Bronchial epithelial cell (primary cell): ENCODE measurements around the gene TXNDC9. TPM values are rescaled to one million over a fixed set of nuclear protein-coding genes. Genes with fewer than 3 reads are reported as not detected.
"Not testable (repeated sequence)": the region's sequence is repeated elsewhere in the genome, so short reads cannot be mapped to it uniquely, and the experiment has no call there.

Experiments used
- DNase-seq: peaks from one replicate; pipeline ENCODE4 v3.0.0-alpha.2; 2010; ENCODE audit warnings: low read depth
- FAIRE-seq: peaks from 2 replicates; lab custom pipeline; 2011; peaks lifted over from hg19 to GRCh38; lab: Jason Lieb, UNC
- H3K27me3 ChIP-seq: 2 replicates; pipeline ENCODE4 v1.5.1; 2011; ENCODE audit warnings: low read length; ENCODE audit not compliant: control insufficient read depth, insufficient read depth
- H3K36me3 ChIP-seq: 2 replicates; pipeline ENCODE4 v1.5.1; 2011; ENCODE audit warnings: low read length; ENCODE audit not compliant: control insufficient read depth, insufficient read depth
- H3K4me3 ChIP-seq: 2 replicates; pipeline ENCODE4 v1.5.1; 2011; ENCODE audit warnings: mild to moderate bottlenecking, low read depth, low read length, control low read depth
- total RNA-seq: library from RNA; depleted of rRNA; stranded (reverse); fragments of >200 nt; gene quantifications from 2 replicates; pipeline ENCODE4 v1.2.1, GENCODE V29; 2014
- TF ChIP-seq, protein P1 (sequence below): IDR thresholded peaks from 2 replicates; pipeline ENCODE4 v1.5.1; 2011; ENCODE audit warnings: mild to moderate bottlenecking, moderate library complexity, low read length, control low read depth, inconsistent platforms; ENCODE audit not compliant: insufficient read depth, severe bottlenecking

TXNDC9 gene
- total RNA-seq, 1 donor from 2014 or later: 58.2 TPM

DNA sequence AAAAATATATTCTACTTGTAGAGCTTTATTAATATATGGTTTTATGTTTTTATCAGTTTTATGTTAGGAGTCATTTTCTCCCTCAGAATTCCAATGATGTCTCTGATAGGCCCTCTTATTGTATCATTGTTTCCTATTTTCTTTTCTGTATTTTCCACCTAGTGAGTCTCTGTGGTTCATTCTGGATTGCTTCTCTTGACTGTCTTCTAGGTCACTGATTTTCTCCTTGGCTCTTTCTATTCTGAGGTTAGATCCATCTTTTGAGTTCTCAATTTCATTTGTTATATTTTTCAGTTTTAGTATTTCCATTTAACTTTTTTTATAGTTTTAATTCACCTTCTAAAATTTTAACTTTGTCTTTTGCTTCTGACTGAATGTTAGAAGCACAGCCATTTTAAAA is 38.6 kb upstream of the TXNDC9 start:
- TF ChIP-seq, protein P1, sequence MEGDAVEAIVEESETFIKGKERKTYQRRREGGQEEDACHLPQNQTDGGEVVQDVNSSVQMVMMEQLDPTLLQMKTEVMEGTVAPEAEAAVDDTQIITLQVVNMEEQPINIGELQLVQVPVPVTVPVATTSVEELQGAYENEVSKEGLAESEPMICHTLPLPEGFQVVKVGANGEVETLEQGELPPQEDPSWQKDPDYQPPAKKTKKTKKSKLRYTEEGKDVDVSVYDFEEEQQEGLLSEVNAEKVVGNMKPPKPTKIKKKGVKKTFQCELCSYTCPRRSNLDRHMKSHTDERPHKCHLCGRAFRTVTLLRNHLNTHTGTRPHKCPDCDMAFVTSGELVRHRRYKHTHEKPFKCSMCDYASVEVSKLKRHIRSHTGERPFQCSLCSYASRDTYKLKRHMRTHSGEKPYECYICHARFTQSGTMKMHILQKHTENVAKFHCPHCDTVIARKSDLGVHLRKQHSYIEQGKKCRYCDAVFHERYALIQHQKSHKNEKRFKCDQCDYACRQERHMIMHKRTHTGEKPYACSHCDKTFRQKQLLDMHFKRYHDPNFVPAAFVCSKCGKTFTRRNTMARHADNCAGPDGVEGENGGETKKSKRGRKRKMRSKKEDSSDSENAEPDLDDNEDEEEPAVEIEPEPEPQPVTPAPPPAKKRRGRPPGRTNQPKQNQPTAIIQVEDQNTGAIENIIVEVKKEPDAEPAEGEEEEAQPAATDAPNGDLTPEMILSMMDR: no peak
- Histone ChIP-seq H3K27me3 (no peaks in the 10 kb centered on the region), H3K36me3 (peaks cover 9% of the 10 kb centered on the region), H3K4me3 (no peak overlapping the region)
- DNase-seq (no peak), FAIRE-seq (no peak)

GRCh38 chr2:99373144-99373543 is 37.0 kb upstream of the TXNDC9 start:
- no peak overlapping the region for H3K4me3 ChIP-seq
- TF ChIP-seq, protein P1: no peak
- no peaks in the 10 kb centered on the region for H3K27me3 ChIP-seq
- DNase-seq: no peak
- peaks cover 9% of the 10 kb centered on the region for H3K36me3 ChIP-seq
- FAIRE-seq: no peak

DNA sequence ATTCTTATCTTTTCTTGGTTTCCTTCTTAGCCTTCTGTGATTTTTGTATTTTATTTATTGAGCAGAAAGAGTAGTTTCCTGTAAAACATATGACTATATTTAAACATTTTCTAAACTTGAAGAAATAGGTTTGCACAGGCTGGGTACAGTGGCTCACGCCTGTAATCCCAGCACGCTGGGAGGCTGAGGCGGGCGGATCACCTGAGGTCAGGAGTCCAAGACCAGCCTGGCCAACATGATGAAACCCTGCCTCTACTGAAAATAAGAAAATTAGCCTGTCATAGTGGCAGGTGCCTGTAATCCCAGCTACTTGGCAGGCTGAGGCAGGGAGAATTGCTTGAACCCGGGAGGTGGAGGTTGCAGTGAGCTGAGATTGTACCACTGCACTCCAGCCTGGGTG is 32.7 kb upstream of the TXNDC9 start:
- DNase-seq: not testable (repeated sequence)
- H3K36me3 ChIP-seq: peaks cover 11% of the 10 kb centered on the region

GRCh38 chr2:99365661-99366060 is 29.5 kb upstream of the TXNDC9 start:
- Histone ChIP-seq H3K27me3 (no peaks in the 10 kb centered on the region), H3K4me3 (no peak overlapping the region), H3K36me3 (peaks cover 15% of the 10 kb centered on the region)
- FAIRE-seq (no peak), DNase-seq (no peak)
- TF ChIP-seq, protein P1: no peak

More for the DNA sequence above, 32.7 kb upstream of the TXNDC9 start:
- H3K27me3 ChIP-seq, FAIRE-seq, H3K4me3 ChIP-seq: not testable (repeated sequence)

GRCh38 chr2:99356853-99357252 is 20.7 kb upstream of the TXNDC9 start:
- FAIRE-seq (no peak), DNase-seq (no peak)
- no peak overlapping the region for H3K4me3 ChIP-seq

GRCh38 chr2:99354825-99355224 is 18.7 kb upstream of the TXNDC9 start:
- H3K27me3 ChIP-seq, DNase-seq, H3K36me3 ChIP-seq, H3K4me3 ChIP-seq, FAIRE-seq: not testable (repeated sequence)

More at GRCh38 chr2:99356853-99357252, 20.7 kb upstream of the TXNDC9 start:
- Histone ChIP-seq H3K36me3 (peaks cover 2% of the 10 kb centered on the region), H3K27me3 (no peaks in the 10 kb centered on the region)
- TF ChIP-seq, protein P1: no peak

DNA sequence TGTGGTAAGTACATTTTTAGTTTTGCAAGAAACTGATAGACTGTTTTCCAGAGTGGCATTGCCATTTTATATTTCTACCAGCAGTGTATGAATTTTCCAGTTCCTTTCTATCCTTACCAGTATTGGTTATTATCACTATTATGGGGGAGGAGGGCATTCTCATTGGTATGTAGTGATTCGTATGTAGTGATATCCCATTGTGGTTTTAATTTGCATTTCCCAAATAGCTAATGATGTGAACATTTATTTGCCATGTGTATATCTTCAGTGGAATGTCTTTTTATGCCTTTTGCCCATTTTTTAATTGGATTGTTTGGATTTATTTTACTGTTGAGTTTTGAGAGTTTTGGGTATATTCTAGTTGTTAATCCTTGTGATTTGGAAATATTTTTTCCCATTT is 17.9 kb upstream of the TXNDC9 start:
- TF ChIP-seq, protein P1: no peak
- FAIRE-seq: no peak

More for the DNA sequence above, 17.9 kb upstream of the TXNDC9 start:
- Histone ChIP-seq H3K4me3 (no peak overlapping the region), H3K36me3 (no peaks in the 10 kb centered on the region), H3K27me3 (no peaks in the 10 kb centered on the region)
- peak; percentile 12 for DNase-seq
